NB4 (cell line): ENCODE measurements around the gene MMP8.

Experiments used
- CTCF ChIP-seq: IDR thresholded peaks from one replicate; pipeline ENCODE4 v1.5.1; 2012; ENCODE audit warnings: low read depth, low read length
- MAX ChIP-seq: IDR thresholded peaks from 2 replicates; pipeline ENCODE4 v1.6.1; 2011; ENCODE audit warnings: low read depth, low read length
- MYC ChIP-seq: IDR thresholded peaks from 2 replicates; pipeline ENCODE4 v1.6.1; 2011; ENCODE audit warnings: low read depth, low read length
- POLR2A ChIP-seq: IDR thresholded peaks from 2 replicates; pipeline ENCODE4 v1.6.1; 2011; ENCODE audit warnings: mild to moderate bottlenecking; ENCODE audit not compliant: insufficient read length; ENCODE audit errors: extremely low read depth

- no peak for TF ChIP-seq CTCF
- TF ChIP-seq POLR2A, result no peak
- TF ChIP-seq MYC, result no peak
- TF ChIP-seq MAX, result no peak
Measured at GRCh38 chr11:102773386-102773785, 48.6 kb upstream of the MMP8 start.
